GM20431 (cell line): ENCODE data around the gene ISOC2.
"Not testable (repeated sequence)": the region's sequence is repeated elsewhere in the genome, so short reads cannot be mapped to it uniquely, and the experiment has no call there.

Experiments
- in situ Hi-C: fragments of 300-500 bp; cut with MseI, MboI; formaldehyde crosslinking; loops from one replicate; pipeline ENCODE4 v1.15.0; 2020; ENCODE audit warnings: low sequenced_read_pairs; ENCODE audit not compliant: unreplicated experiment

ISOC2 gene

DNA sequence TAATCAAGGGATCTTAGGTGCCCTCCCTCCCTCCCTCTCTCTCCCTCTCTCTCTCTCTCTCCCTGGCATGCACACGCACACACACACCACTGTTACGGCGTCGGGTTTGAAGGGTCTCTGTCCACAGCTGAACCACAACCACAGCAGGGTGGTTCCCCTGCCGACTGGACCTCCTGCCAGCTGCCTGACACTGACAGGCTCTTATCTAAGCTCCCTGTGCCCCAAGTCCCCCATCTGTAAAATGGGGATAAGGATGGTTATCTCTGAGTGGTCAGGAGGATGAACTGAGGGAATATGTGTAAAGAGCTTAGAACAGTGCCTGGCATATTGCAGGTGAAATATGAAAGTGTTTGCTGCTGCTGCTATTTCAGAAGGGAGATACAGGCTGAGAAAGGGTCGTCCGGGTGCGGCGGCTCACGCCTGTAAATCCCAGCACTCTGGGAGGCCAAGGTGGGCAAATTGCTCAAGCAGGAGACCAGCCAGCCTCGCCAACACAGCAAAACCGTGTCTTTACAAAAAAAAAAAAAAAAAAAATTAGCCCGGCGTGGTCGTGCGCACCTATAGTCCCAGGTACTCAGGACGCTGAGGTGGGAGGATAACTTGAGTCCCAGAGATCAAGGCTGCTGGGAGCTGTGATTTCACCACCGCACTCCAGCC is 17.5 kb downstream of the ISOC2 start:
- in situ Hi-C loops, result no loop called here

DNA sequence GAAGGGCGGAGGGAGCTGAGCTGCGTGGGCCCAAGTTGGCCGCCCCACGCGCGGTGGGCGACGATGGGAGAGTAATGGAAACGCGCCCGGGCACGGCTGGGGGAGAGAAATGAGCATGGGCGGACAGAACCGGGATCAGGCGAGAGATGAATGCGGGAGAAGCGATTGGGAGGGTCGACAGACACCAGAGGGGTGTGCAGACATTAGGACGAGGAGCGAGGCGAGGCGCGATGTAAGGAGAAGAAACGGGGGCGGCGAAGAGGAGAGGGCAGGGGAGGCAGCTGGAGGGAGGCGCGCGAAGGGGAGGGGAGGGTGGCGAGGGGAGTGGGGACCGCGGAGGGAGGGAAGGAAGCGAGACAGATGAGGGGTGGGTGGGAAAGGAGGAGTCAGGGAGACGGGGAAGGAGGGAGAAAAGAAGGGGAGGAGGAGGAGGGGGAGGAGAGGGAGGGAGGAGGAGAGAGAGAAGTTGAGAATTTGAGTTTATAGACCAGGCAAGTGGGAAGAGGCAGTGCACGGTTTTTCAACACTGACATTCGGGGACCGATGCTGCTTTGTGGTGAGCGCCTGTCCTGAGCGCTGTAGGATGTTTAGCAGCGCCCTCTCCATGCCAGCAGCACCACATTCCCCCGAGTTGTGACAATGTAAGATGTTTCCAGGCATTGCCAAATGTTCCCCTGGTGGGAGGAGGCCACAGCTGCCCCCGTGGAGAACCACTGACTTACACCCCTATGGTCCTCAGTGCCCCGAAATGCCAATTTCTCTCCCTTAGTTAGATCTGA is 18.2 kb downstream of the ISOC2 start, which contains the start of gene SHISA7:
SHISA7 (minus strand) TSS at position 256 of the 779 bp plus-strand sequence. CDS start 437 bp downstream, outside the sequence.
- in situ Hi-C loops, result no loop called here

DNA sequence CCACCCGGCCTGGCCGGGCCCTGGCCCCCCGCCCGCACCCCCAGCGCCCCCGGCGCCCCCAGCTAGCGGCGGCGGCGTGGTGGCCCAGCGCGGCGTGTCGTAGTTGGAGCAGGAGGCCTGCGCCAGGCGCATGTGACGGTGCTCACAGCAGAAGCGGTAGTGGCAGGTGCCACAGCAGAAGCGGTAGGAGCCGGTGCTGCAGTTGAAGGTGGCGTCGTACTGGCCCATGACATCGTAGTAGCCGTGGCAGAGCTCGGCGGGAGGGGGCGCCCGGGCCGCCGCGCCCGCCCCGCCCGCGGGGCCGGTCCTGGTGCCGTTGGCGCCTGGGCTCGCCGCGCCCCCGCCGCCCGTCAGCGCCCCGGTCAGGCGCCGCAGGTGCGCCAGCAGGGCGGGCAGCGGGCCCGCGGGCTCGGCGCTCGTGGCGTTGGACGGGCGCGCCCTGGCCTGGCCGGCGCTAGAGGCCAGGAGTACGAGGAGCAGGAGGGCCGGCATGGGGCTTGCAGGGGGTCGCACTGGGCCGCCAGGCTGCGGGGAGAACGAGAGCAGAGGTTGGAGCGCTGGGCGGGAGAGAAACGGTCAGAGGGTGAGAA is 19.0 kb downstream of the ISOC2 start:
- in situ Hi-C loops, result no loop called here

DNA sequence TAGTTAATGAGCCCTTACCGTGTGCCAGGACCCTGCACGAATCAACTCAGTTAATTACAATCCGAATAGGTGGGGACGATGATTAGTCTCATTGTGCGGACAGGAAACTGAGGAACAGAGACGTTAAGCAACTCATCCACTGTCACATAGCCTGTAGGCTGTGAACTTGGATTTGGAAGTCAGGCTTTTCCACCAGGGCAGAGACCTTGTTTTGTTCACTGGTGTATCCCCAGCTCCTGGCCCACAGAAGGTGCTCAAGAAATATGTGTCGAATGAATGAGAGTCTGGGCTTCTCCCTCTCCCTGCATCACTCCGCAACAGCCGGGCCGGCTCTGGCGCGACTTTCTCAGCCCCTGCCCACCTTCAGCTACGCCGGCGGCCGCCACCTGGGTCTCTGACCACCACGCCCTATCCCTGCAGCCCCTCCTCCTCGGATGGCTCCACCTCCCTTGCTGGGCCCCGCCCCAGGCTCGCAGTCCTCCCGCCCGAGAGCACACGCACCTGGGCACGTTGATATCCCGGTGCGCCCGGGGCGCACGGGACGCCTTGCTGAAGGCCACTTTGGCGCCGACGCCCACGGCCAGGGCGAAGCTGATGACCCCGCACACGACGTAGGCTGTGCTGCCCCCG is 19.6 kb downstream of the ISOC2 start:
- in situ Hi-C loops, result no loop called here

DNA sequence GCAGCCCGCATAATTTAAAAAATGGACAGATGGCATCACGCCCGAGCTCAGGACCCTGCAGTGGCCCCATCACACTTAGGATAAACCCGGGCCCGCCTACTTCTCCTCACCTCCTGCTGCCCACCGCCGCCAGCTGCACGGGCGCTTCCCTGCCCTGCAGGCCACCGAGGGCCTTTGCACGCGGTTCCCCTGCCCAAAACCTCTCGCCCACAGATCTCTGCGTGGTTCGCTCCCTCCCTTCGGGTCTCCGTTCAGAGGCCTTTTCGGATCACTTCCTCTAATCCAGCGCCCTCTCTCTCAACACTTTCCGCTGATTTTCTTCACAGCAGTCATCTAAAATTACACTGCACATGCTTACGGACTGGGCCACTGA is 20.1 kb downstream of the ISOC2 start:
- in situ Hi-C loops, result no loop called here

DNA sequence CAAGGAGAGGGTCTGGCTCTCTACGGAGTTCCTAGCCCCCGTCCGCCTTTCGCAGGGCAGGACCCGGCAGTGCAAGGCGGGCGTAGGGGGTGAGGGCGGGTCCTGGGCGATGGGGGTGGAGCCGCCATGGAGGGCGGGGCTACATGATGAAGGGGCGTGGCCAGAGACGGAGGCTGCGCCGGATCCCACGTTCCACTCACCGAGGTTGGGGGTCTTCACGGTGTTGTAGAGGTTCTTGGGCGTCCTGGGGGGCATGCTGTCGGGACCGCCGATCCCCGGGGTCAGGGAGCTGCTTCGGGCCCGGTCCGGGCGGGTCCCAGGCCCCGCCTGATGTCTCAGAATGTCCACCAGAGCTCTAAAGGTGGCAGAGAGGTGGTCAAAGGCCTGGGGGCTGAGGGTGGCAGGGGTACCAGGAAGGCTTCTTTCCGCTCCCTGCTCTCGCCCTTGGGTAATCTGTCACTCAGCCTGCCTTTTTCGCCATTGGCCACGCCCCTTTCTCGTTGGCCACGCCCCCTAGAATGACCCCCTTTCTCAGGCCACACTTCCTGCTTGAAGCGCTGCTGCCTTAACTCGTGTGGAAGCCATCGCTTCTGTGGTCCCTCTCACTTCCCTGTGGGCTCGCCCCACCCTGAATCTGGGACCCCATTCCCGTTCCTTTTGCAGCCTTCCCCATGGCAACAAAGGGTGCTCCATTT is 20.9 kb downstream of the ISOC2 start:
- in situ Hi-C loops, result no loop called here

DNA sequence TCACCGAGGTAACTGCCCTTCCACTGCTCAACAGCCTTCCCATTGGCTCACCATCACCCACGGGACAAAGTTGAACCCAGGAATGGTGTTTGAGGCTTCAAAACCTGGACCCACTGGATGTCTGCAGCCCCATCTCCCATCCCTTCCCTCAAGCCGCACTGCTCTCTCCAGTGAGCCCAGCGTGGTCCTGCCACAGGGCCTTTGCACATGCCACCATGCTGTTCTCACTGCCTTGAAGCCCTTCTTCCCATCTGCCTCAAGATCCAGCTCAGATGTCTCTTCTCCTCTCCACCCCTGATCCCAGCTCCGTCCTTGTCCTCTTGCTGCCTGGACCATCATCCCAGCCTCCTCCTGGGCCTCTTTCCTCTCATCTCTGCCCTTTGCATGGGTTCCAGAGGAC is 22.4 kb downstream of the ISOC2 start:
- in situ Hi-C loops, result no loop called here

DNA sequence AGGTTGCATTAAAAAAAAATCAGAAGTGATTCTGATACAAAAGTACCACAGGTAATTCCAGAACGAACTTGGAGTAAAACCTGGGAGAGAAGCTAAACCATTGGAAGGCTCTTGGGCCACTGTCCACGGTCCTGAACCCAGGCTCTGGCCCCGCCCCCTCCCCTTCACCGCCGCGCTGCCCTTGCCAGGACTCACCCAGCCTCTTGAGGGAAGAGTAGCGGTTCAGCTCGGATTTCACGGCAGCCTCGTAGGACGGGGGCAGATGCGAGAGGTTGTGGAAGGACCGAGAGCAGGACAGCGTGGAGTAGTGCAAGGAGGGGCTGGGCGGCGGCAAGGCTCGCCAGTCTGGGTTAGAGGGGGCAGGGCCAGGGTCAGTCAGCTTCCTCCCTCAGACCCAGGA is 24.0 kb downstream of the ISOC2 start:
- in situ Hi-C loops, result no loop called here

DNA sequence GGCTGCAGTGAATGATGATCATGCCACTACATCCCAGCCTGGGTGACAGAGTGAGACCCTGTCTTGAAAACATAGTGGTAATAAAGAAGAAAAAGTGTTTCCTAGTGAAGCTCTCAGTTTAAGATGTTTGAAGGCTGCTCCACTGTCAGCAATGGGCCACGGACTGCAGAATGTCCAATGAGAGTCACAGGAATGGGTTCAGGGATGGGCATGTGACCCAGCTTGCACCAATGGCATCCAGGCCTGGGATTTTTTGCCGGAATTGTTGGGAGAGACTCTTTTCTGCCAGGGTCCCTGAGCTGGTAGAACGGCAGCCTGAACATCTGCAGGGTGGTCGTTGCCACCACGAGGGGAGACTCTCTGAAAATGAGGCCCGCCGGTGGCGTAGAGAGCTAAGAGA is 24.6 kb downstream of the ISOC2 start:
- in situ Hi-C loops, result no loop called here

DNA sequence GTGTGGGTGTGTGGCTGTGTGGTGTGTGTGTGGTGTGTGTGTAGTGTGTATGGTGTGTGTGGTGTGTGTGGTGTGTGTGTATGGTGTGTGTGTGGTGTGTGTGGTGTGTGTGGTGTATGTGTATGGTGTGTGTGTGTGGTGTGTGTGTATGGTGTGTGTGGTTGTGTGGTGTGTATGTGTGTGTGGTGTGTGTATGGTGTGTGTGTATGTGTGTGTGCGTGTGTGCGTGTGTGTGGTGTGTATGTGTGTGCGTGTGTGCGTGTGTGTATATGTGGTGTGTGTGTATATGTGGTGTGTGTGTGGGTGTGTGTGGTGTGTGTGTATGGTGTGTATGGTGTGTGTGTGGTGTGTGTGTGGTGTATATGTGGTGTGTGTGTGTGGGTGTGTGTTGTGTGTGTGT is 26.4 kb downstream of the ISOC2 start:
- in situ Hi-C loops, result no loop called here

DNA sequence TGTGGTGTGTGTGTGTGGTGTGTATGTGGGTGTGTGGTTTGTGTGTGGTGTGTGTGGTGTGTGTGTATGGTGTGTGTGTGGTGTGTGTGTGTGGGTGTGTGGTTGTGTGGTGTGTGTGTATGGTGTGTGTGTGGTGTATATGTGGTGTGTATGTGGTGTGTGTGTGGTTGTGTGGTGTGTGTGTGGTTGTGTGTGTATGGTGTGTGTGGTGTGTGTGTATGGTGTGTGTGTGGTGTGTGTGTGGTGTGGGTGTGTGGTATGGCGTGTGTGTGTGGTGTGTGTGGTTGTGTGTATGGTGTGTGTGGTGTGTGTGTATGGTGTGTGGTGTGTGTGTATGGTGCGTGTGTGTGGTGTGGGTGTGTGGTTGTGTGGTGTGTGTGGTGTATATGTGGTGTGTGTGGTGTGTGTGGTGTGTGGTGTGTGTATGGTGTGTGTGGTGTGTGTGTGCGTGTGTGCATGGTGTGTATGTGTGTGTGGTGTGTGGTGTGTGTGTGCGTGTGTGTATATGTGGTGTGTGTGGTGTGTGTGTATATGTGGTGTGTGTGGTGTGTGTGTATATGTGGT is 27.0 kb downstream of the ISOC2 start:
- in situ Hi-C loops, result no loop called here

DNA sequence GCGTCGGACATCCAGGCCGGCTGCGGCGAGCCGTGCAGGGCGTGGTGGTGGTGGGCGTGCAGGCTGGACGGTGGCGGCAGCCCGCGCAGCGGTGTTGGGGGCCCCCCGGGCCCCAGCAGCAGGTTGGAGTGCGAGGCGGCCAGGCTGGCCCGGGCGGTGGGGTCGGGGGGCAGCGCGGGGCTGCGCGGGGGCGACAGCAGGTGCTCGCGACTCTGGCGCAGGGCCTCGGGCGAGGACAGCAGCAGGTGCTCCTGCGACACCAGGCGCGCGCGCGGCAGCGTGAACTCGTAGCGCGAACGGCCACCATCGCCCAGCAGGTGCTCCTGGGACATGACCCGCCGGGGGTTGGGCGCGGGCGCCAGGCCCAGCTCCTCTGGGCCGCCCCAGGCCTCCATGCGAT is 28.1 kb downstream of the ISOC2 start:
- in situ Hi-C loops, result no loop called here

DNA sequence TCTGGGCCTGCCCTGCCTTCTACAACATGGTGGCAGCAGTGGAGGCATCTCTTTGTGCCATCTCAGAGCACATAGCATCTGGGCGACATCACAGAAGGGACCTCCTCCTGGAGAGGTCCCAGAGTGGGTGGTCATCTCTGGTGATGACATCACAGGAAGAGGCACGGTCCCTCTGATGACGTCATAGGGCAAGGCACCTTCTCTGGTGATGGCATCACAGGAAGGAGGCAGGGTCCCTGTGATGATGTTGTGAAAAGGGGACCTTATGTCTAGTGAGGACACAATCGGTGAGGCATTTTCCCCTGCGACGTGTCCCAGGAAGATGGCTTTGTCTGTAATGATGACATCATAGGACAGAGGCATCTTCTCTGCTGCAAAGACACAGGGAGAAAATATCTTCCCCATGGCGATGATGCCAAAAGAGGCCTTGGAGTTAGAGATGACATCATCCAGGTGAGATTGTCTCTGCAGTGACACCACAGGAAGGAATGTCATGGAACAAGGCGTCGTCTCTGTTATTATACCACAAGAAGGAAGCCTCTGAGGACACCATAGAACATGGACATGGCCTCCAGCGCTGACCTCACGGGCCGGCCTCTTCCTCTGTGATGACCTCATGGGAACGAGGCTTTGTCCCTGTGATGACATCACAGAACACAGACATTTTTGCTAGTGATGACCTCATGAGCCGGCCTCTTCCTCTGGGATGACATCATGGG is 29.0 kb downstream of the ISOC2 start:
- in situ Hi-C loops, result no loop called here

DNA sequence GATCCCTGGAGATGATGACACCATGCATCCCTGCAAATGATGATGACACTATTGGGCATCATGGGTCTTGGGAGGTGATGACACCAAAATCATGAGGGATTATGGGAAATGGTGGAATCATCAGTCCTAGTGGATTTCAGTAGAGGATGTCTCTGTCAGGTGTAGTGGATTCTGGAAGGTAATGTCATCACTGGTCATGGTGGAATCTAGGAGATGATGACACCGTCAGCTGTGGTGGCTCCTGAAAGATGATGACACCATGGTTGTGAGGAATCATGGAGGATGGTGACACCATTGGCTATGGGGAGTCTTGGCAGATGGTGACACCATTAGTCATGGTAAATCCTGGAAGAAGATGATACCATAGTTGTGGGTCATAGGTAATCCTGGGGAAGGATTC is 30.3 kb downstream of the ISOC2 start:
- in situ Hi-C loops, result no loop called here

DNA sequence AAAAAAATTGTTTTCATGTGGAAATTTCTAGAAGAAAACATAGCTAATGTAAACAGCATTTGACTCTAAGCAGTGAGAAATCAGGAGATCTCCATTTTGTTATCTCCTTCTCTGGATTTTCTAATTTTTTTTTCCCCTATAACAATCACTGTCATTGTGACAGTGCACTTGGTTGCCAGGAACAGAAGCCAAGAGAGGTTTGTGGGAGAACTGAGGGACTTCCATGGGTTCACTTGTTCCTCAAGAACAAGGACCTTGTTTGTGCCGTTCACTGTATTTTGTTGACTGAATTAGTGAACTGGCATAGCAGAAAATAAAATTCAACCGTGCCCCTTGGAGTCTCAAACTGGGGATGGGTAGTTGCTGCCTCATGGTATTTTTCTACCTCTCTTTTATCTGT is 35.4 kb downstream of the ISOC2 start:
- in situ Hi-C loops, result no loop called here

DNA sequence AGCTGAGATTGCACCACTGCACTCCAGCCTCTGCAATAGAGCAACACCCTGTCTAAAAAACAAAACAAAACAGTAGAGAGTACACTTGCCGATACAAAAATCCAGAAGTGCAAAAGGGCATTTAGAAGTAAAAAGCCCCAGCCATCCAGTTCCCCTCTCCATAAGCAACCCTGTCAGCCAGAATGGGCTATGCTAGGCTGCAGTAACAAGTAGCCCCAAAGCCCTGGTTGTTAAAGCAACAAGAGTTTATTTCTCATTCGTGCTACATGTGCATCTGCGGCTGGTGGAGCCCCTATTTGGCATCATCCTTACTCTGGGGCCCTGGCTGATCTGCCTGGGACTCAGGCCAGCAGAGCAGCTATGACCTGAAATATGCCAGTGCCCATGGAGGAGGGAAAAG is 36.9 kb downstream of the ISOC2 start:
- in situ Hi-C loops, result no loop called here

DNA sequence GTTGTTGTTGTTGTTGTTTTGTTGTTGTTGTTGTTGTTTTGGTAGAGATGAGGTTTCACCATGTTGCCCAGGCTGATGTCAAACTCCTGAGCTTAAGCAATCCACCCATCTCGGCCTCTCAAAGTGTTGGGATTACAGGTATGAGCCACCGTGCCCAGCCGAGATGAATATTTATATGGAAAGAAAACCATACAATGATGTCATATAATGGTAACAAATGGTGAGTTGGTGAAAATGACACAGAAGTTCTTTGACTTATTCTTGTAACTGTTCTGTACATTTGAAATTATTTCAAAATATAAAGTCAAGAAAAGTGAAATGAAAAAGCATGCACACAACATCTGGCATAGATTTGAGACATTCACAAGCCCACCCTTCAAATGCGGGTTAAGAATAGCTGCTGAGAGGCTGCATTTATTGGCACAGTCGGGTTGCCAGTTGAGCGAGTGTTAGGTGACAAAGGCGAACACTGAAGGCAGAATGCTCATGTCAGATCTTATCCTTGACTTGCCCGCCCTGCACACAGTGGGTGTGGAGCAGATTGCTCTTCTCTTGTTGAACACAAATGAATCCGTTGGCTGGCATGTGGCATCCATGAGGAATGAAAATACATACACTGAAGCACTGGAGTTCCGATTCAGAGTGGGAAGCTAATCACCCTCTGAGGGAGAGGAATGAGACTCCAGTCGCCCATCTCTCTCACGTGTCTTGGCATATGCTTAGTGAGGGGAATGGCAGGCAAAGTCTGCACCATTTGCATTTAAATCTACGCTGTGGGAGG is 38.0 kb downstream of the ISOC2 start:
- in situ Hi-C loops, result no loop called here

DNA sequence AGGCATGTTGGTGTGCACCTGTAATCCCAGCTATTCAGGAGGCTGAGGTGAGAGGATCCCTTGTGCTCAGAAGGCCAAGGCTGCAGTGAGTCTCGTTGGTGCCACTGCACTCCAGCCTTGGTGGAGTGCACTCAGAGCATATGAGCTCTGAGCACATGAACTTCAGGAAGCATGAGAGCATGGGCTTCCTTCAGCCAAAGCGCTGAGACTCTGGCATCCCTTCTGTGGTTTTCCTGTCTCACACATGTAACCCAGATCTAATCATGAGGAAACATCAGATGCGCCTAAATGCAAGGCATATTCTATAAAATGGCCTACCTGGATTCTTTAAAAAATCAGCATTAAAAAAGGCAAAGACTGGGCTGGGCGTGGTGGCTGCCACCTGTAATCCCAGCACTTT is 40.2 kb downstream of the ISOC2 start:
- in situ Hi-C loops, result not testable (repeated sequence)
